Measurements from ENCODE around the gene SEMA6C. TPM values are rescaled to one million over a fixed set of nuclear protein-coding genes. Genes with fewer than 3 reads are reported as not detected.
A peak's percentile ranks its signal among the peaks of the same experiment; 100 is the strongest.
"Not testable (repeated sequence)": the region's sequence is repeated elsewhere in the genome, so short reads cannot be mapped to it uniquely, and the experiment has no call there.

The SEMA6C gene
- total RNA-seq, 1 donor from 2014 or later, result 14.9 TPM

DNA sequence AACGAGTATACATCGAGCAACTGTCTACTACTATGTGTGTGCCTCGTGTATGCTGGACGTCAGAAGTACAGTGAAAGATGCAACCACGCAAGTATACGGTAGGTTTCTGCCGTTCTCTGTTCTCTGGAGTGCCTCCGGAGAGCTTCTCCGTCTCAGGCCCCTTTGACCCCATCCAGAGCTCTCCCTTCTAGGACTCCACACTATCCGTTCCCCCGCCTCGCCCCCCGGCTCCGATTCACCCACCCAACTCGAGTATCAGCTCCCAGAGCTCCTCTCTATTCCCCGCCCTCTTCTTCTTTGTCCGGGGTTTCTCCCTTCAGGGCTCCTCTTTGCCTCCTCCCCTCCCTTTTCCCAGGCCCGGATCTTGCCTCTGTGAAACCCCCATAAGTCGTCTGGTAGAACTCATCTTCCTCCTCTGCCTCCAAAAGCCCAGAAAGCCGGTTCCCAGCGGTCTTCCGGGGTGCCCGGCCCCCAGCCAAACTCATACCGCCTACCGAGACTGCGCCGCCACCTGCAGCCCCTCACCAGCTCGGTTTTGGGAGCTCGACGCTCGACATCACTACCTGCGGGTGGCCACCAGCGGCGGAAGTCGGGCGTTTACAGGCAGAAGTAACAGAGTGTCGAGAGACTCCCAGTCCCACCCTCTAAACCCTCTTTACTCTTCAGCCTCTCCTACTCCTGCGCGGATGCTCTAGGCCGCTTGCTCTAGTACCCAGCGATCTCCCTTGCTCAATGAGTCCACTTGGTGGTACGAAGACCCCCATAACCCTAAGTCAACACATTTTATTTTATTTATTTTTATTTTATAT is 43.4 kb upstream of the SEMA6C start, which contains the start of gene VPS72:
VPS72 (minus strand) TSS at position 561 of the 809 bp plus-strand sequence; CDS start at position 485, 76 bp downstream.
- H3K9me3 Mint-ChIP-seq, result no peaks in the 10 kb centered on the region
- peaks cover 10% of the 10 kb centered on the region for H3K36me3 Mint-ChIP-seq
- TF ChIP-seq, protein P1, sequence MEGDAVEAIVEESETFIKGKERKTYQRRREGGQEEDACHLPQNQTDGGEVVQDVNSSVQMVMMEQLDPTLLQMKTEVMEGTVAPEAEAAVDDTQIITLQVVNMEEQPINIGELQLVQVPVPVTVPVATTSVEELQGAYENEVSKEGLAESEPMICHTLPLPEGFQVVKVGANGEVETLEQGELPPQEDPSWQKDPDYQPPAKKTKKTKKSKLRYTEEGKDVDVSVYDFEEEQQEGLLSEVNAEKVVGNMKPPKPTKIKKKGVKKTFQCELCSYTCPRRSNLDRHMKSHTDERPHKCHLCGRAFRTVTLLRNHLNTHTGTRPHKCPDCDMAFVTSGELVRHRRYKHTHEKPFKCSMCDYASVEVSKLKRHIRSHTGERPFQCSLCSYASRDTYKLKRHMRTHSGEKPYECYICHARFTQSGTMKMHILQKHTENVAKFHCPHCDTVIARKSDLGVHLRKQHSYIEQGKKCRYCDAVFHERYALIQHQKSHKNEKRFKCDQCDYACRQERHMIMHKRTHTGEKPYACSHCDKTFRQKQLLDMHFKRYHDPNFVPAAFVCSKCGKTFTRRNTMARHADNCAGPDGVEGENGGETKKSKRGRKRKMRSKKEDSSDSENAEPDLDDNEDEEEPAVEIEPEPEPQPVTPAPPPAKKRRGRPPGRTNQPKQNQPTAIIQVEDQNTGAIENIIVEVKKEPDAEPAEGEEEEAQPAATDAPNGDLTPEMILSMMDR (IDR thresholded peaks at IDR 0.05; ENCODE audit: unreplicated experiment), result no peak
- DNase-seq (ENCODE audit: low spot score in 2 of 2, unreplicated experiment in 2 of 2), result peak; percentile 74 to 82
- H3K27ac Mint-ChIP-seq, result peak within 1 kb of the TSS; percentile 100
- H3K4me1 Mint-ChIP-seq, result peaks cover 19% of the 10 kb centered on the region
- peaks cover 4% of the 10 kb centered on the region for H3K27me3 Mint-ChIP-seq (ENCODE audit: low read depth)
- H3K4me3 Mint-ChIP-seq, result peak within 1 kb of the TSS; percentile 99

DNA sequence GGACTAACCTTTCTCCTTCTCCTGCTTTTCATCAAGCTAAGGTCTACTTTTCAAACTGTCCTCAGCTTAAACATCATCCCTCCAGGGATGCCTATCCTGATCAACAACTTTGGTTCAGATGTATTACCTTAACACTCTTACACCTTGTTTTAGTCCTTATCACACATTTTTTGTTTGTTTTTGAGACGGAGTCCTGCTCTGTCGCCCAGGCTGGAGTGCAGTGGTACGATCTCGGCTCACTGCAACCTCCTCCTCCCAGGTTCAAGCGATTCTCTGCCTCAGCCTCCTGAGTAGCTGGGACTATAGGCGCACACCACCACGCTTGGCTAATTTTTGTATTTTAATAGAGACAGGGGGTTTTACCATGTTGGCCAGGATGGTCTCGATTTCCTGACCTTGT is 42.2 kb upstream of the SEMA6C start:
- peak overlapping the region; percentile 99 for H3K4me3 Mint-ChIP-seq
- not testable (repeated sequence) for H3K27me3 Mint-ChIP-seq (ENCODE audit: low read depth); DNase-seq (ENCODE audit: low spot score in 2 of 2, unreplicated experiment in 2 of 2); H3K9me3 Mint-ChIP-seq
- H3K27ac Mint-ChIP-seq, result peak overlapping the region; percentile 100
- peaks cover 19% of the 10 kb centered on the region for H3K4me1 Mint-ChIP-seq
- peaks cover 17% of the 10 kb centered on the region for H3K36me3 Mint-ChIP-seq

DNA sequence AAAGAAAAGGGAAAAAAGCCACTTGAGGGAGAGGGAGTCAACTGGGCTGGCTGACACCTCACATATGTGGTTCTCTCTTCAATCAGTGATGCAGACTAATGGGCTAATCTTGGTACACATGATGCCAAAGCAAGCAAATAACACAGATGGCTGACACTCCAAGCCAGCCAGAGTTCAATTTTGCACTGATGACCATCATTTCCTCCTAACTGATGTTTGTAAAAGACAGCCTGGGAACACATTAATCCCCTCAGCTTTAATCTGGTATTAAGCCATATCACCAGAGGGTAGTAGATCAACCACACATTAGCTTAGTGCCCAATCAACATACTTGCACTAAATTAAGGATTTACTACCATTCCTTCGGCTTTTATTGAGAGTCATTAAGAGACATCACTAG is 40.8 kb upstream of the SEMA6C start:
- DNase-seq (ENCODE audit: low spot score in 2 of 2, unreplicated experiment in 2 of 2), result no peak
- no peaks in the 10 kb centered on the region for H3K9me3 Mint-ChIP-seq
- no peak overlapping the region for H3K4me3 Mint-ChIP-seq
- peaks cover 19% of the 10 kb centered on the region for H3K4me1 Mint-ChIP-seq
- H3K27ac Mint-ChIP-seq, result no peak overlapping the region
- peaks cover 2% of the 10 kb centered on the region for H3K27me3 Mint-ChIP-seq (ENCODE audit: low read depth)
- TF ChIP-seq, protein P1 (IDR thresholded peaks at IDR 0.05; ENCODE audit: unreplicated experiment), result no peak
- peaks cover 27% of the 10 kb centered on the region for H3K36me3 Mint-ChIP-seq

DNA sequence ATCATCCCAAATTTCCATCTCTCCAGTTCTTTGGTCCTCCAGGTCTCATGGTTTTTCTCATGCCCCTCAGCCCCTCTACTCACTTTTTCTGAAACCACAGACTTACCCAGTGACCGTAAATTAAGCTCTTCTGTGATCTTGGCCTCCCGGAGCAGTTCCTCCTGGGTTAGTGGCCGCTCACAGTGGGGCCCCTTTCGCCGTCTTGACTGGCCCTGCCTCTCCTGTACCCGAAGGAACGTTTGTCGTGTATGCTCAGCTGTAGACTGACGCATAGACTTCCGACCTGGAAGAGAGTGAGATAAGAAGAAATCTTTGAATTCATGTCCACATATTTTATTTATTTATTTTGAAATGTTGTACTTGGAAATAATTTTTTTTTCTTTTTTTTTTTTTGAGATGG is 37.8 kb upstream of the SEMA6C start:
- H3K4me1 Mint-ChIP-seq, result peaks cover 13% of the 10 kb centered on the region
- TF ChIP-seq, protein P1 (IDR thresholded peaks at IDR 0.05; ENCODE audit: unreplicated experiment), result no peak

DNA sequence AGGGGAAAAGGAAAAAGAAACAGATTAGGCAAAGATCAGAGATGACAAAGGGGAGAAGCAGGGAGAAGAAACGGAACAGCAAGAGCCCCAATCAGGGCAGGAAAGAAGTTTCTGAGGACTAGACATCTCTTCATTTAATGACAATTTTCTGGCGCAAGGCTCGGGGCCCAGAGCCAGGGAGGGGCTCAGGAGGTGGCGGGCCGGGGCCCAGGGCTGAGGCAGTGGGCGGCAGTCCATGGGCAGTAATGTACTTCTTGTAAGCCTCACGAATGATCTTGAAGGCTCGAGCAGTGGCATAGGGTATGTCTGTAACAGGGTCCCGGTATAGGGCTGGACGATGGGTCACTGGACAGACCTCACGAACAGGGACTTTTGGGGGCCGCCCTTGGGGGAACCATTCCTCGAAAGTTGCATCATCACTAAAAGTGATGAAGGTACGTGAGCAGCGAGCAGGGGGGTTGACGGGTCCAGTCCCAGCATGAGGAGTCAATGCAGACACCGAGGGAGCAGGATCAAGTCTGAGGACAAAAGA is 30.1 kb upstream of the SEMA6C start:
- no peak for DNase-seq (ENCODE audit: low spot score in 2 of 2, unreplicated experiment in 2 of 2)
- Mint-ChIP-seq H3K4me3 (no peak overlapping the region), H3K27me3 (ENCODE audit: low read depth) (no peaks in the 10 kb centered on the region), H3K27ac (no peak overlapping the region), H3K36me3 (peaks cover 38% of the 10 kb centered on the region), H3K9me3 (no peaks in the 10 kb centered on the region), H3K4me1 (no peaks in the 10 kb centered on the region)
- TF ChIP-seq, protein P1 (IDR thresholded peaks at IDR 0.05; ENCODE audit: unreplicated experiment), result no peak

More for the DNA sequence above, 37.8 kb upstream of the SEMA6C start:
- no peak overlapping the region for H3K4me3 Mint-ChIP-seq
- H3K27ac Mint-ChIP-seq, result no peak overlapping the region
- H3K27me3 Mint-ChIP-seq (ENCODE audit: low read depth), result no peaks in the 10 kb centered on the region
- DNase-seq (ENCODE audit: low spot score in 2 of 2, unreplicated experiment in 2 of 2), result no peak
- H3K9me3 Mint-ChIP-seq, result no peaks in the 10 kb centered on the region
- H3K36me3 Mint-ChIP-seq, result peaks cover 47% of the 10 kb centered on the region

DNA sequence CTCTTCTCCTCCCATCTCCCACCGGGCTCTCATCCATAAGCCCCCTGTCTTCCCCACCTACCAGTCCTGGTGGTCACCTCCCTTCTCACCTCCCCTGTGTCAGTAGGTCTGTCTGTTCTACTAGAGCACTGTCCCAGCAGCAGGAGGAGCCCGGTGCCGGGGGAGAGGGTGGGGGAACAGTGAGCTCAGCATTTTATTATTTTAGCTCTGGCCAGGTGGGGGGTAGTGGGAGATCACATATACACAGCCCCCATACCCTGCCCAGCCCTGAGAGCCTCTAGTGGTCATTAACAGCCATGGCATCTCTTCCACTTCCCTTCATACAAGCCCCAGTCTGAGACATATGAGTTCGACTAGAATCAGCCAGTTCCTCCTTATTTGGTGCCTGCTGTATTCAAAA is 29.4 kb upstream of the SEMA6C start, which contains the start of gene TMOD4:
TMOD4 (minus strand) TSS at position 119 of the 400 bp plus-strand sequence. CDS start 1,106 bp downstream, outside the sequence.
- peaks cover 32% of the 10 kb centered on the region for H3K36me3 Mint-ChIP-seq
- no peaks in the 10 kb centered on the region for H3K9me3 Mint-ChIP-seq
- no peaks in the 10 kb centered on the region for H3K4me1 Mint-ChIP-seq
- H3K4me3 Mint-ChIP-seq, result no peak within 1 kb of the TSS
- no peak within 1 kb of the TSS for H3K27ac Mint-ChIP-seq
- TF ChIP-seq, protein P1 (IDR thresholded peaks at IDR 0.05; ENCODE audit: unreplicated experiment), result no peak
- no peak for DNase-seq (ENCODE audit: low spot score in 2 of 2, unreplicated experiment in 2 of 2)
- no peaks in the 10 kb centered on the region for H3K27me3 Mint-ChIP-seq (ENCODE audit: low read depth)

Measured in mesothelial cell of epicardium (in vitro differentiated cells).